Measurements from ENCODE around the gene AMMECR1. TPM values are rescaled to one million over a fixed set of nuclear protein-coding genes. Genes with fewer than 3 reads are reported as not detected.
"Not testable (repeated sequence)": the region's sequence is repeated elsewhere in the genome, so short reads cannot be mapped to it uniquely, and the experiment has no call there.

The AMMECR1 gene
- total RNA-seq, 1 experiment from 2014 or later = 15.0 TPM

- in situ Hi-C loops (cut with HindIII; ENCODE audit: low pct_unique_long_range_greater_than_20kb, low sequenced_read_pairs) = no loop called here
- no peak for DNase-seq (ENCODE audit: low read depth, low spot score)
- intact Hi-C loops (cut with micrococcal nuclease; ENCODE audit: unreplicated experiment) = no loop called here
- Histone ChIP-seq H3K36me3 (ENCODE audit: control insufficient read depth, insufficient read depth, low read length) (no peaks in the 10 kb centered on the region), H3K4me1 (ENCODE audit: control insufficient read depth, insufficient read depth, low read length) (no peaks in the 10 kb centered on the region), H3K4me3 (ENCODE audit: low read depth in 2 of 2, low read length in 2 of 2) (no peak overlapping the region), H3K9me3 (ENCODE audit: control insufficient read depth, insufficient read depth, low read depth, low read length) (no peaks in the 10 kb centered on the region), H3K27me3 (ENCODE audit: control insufficient read depth, insufficient read depth, low read length) (no peaks in the 10 kb centered on the region), H3K27ac (ENCODE audit: low read length) (no peak overlapping the region)
- CTCF ChIA-PET = no interaction called here
- POLR2A ChIA-PET = no interaction called here
- TF ChIP-seq TCF7L2 (IDR thresholded peaks at IDR 0.05; ENCODE audit: low read depth, low read length) (no peak), POLR2AphosphoS5 (IDR thresholded peaks at IDR 0.05; ENCODE audit: low read depth, low read length) (no peak), REST (IDR thresholded peaks at IDR 0.05; ENCODE audit: insufficient read depth in 1 of 2, low read depth in 2 of 2, low read length in 1 of 2) (no peak), CTCF (IDR thresholded peaks at IDR 0.05) (no peak), SIN3A (IDR thresholded peaks at IDR 0.05; ENCODE audit: borderline replicate concordance, insufficient read depth, low read depth, low read length) (no peak)
- ATAC-seq = no peak
- BruUV-seq (replicated peaks) = no TSS peak
Measured at GRCh38 chrX:110338935-110339334, 21.1 kb upstream of the AMMECR1 start.

GRCh38 chrX:110333458-110333857 is 15.6 kb upstream of the AMMECR1 start:
- H3K36me3 ChIP-seq (ENCODE audit: control insufficient read depth, insufficient read depth, low read length); H3K27me3 ChIP-seq (ENCODE audit: control insufficient read depth, insufficient read depth, low read length); CTCF ChIA-PET; intact Hi-C loops (cut with micrococcal nuclease; ENCODE audit: unreplicated experiment); BruUV-seq (replicated peaks); ATAC-seq; in situ Hi-C loops (cut with HindIII; ENCODE audit: low pct_unique_long_range_greater_than_20kb, low sequenced_read_pairs); H3K4me3 ChIP-seq (ENCODE audit: low read depth in 2 of 2, low read length in 2 of 2); POLR2A ChIA-PET; H3K9me3 ChIP-seq (ENCODE audit: control insufficient read depth, insufficient read depth, low read depth, low read length); H3K4me1 ChIP-seq (ENCODE audit: control insufficient read depth, insufficient read depth, low read length); DNase-seq (ENCODE audit: low read depth, low spot score); H3K27ac ChIP-seq (ENCODE audit: low read length): not testable (repeated sequence)

- intact Hi-C loops (cut with micrococcal nuclease; ENCODE audit: unreplicated experiment) (no loop called here), in situ Hi-C loops (cut with HindIII; ENCODE audit: low pct_unique_long_range_greater_than_20kb, low sequenced_read_pairs) (no loop called here)
- DNase-seq (ENCODE audit: low read depth, low spot score) (no peak), ATAC-seq (no peak)
- TF ChIP-seq POLR2AphosphoS5 (IDR thresholded peaks at IDR 0.05; ENCODE audit: low read depth, low read length) (no peak), SIN3A (IDR thresholded peaks at IDR 0.05; ENCODE audit: borderline replicate concordance, insufficient read depth, low read depth, low read length) (no peak), CTCF (IDR thresholded peaks at IDR 0.05) (no peak), REST (IDR thresholded peaks at IDR 0.05; ENCODE audit: insufficient read depth in 1 of 2, low read depth in 2 of 2, low read length in 1 of 2) (no peak), TCF7L2 (IDR thresholded peaks at IDR 0.05; ENCODE audit: low read depth, low read length) (no peak)
- POLR2A ChIA-PET = no interaction called here
- H3K36me3 ChIP-seq (ENCODE audit: control insufficient read depth, insufficient read depth, low read length) = no peaks in the 10 kb centered on the region
- CTCF ChIA-PET = no interaction called here
- no TSS peak for BruUV-seq (replicated peaks)
- no peaks in the 10 kb centered on the region for H3K4me1 ChIP-seq (ENCODE audit: control insufficient read depth, insufficient read depth, low read length)
- no peaks in the 10 kb centered on the region for H3K9me3 ChIP-seq (ENCODE audit: control insufficient read depth, insufficient read depth, low read depth, low read length)
- no peaks in the 10 kb centered on the region for H3K27me3 ChIP-seq (ENCODE audit: control insufficient read depth, insufficient read depth, low read length)
- H3K27ac ChIP-seq (ENCODE audit: low read length) = no peak overlapping the region
- H3K4me3 ChIP-seq (ENCODE audit: low read depth in 2 of 2, low read length in 2 of 2) = no peak overlapping the region
Measured at GRCh38 chrX:110331444-110332030, 13.7 kb upstream of the AMMECR1 start.

DNA sequence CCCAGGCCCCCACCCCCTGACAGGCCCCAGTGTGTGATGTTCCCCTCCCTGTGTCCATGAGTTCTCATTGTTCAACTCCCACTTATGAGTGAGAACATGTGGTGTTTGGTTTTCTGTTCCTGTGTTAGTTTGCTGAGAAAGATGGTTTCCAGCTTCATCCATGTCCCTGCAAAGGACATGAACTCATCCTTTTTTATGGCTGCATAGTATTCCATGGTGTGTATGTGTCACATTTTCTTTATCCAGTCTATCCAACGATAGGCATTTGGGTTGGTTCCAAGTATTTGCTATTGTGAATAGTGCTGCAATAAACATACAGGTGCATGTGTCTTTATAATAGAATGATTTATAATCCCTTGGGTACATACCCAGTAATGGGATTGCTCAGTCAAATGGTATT is 10.7 kb upstream of the AMMECR1 start:
- CTCF ChIA-PET; H3K27ac ChIP-seq (ENCODE audit: low read length): not testable (repeated sequence)

More for the DNA sequence above, 10.7 kb upstream of the AMMECR1 start:
- BruUV-seq (replicated peaks); ATAC-seq; H3K4me3 ChIP-seq (ENCODE audit: low read depth in 2 of 2, low read length in 2 of 2); in situ Hi-C loops (cut with HindIII; ENCODE audit: low pct_unique_long_range_greater_than_20kb, low sequenced_read_pairs); intact Hi-C loops (cut with micrococcal nuclease; ENCODE audit: unreplicated experiment); POLR2A ChIA-PET; H3K4me1 ChIP-seq (ENCODE audit: control insufficient read depth, insufficient read depth, low read length); DNase-seq (ENCODE audit: low read depth, low spot score); H3K27me3 ChIP-seq (ENCODE audit: control insufficient read depth, insufficient read depth, low read length); H3K36me3 ChIP-seq (ENCODE audit: control insufficient read depth, insufficient read depth, low read length); H3K9me3 ChIP-seq (ENCODE audit: control insufficient read depth, insufficient read depth, low read depth, low read length): not testable (repeated sequence)

All from Panc1 (cell line).